Measurements from ENCODE around the gene LRCH4. TPM values are rescaled to one million over a fixed set of nuclear protein-coding genes. Genes with fewer than 3 reads are reported as not detected.

Gene LRCH4
- 21.2 and 24.6 TPM in 2 replicates for total RNA-seq

GRCh38 chr7:100585511-100586265 lies at the start of gene LRCH4:
Gene LRCH4 (minus strand): TSS chr7:100586129. CDS start chr7:100586100, 29 bp downstream.

GRCh38 chr7:100611983-100612729 lies 26.2 kb upstream of the LRCH4 start, which contains the start of gene MOSPD3:
Gene MOSPD3 (plus strand): TSS chr7:100612540. CDS start chr7:100612792, 252 bp downstream.

GRCh38 chr7:100586266-100587025 lies 517 bp upstream of the LRCH4 start, which contains the start of gene FBXO24:
Gene FBXO24 (plus strand): TSS chr7:100586328. CDS start chr7:100586626, 298 bp downstream.

GRCh38 chr7:100573691-100574361 lies 12.1 kb downstream of the LRCH4 start, which contains the start of gene SAP25:
Gene SAP25 (minus strand): TSS chr7:100573900. CDS start chr7:100573742, 158 bp downstream.

GRCh38 chr7:100538654-100539435 lies 47.1 kb downstream of the LRCH4 start, which contains the start of gene AGFG2:
Gene AGFG2 (plus strand): TSS chr7:100539203. CDS start chr7:100539347, 144 bp downstream.

Small RNA genes within 50 kb of the gene (small RNA-seq; reads per million reads assigned to genes)
- gene RN7SL416P: not detected
- not detected for gene SAP25

Other genes with a start within 250 kb of the LRCH4 start
- gene PILRB, start 228.0 kb downstream of the LRCH4 start, total RNA-seq: 15.7 and 24.2 TPM in 2 replicates
- gene PILRA, start 212.6 kb downstream of the LRCH4 start, total RNA-seq: 0.38 and 0.65 TPM in 2 replicates
- 0.29 and 0.98 TPM in 2 replicates for gene ZCWPW1, start 157.4 kb downstream of the LRCH4 start, total RNA-seq
- 43.3 and 59.4 TPM in 2 replicates for gene MEPCE, start 156.3 kb downstream of the LRCH4 start, total RNA-seq
- gene PPP1R35, start 149.6 kb downstream of the LRCH4 start, total RNA-seq: 10.6 and 21.9 TPM in 2 replicates
- 0.33 and 0.48 TPM in 2 replicates for gene SPACDR, start 121.9 kb downstream of the LRCH4 start, total RNA-seq
- gene TSC22D4, start 106.9 kb downstream of the LRCH4 start, total RNA-seq: 45.5 and 51.3 TPM in 2 replicates
- 4.0 and 4.6 TPM in 2 replicates for gene NYAP1, start 102.2 kb downstream of the LRCH4 start, total RNA-seq
- gene AGFG2, start 46.9 kb downstream of the LRCH4 start, total RNA-seq: 49.3 and 52.9 TPM in 2 replicates
- gene SAP25, start 12.2 kb downstream of the LRCH4 start, total RNA-seq: not detected in 2 replicates
- gene FBXO24, start 199 bp upstream of the LRCH4 start, total RNA-seq: 0.19 and 0.65 TPM in 2 replicates
- 0.38 and 1.6 TPM in 2 replicates for gene PCOLCE, start 16.2 kb upstream of the LRCH4 start, total RNA-seq
- 12.0 and 14.4 TPM in 2 replicates for gene MOSPD3, start 26.4 kb upstream of the LRCH4 start, total RNA-seq
- gene TFR2, start 55.4 kb upstream of the LRCH4 start, total RNA-seq: under 0.01 and 0.38 TPM in 2 replicates
- gene ACTL6B, start 70.3 kb upstream of the LRCH4 start, total RNA-seq: not detected in 2 replicates
- 122 and 150 TPM in 2 replicates for gene GNB2, start 87.6 kb upstream of the LRCH4 start, total RNA-seq
- gene GIGYF1, start 108.1 kb upstream of the LRCH4 start, total RNA-seq: 22.8 and 26.1 TPM in 2 replicates
- 39.2 and 43.6 TPM in 2 replicates for gene POP7, start 120.0 kb upstream of the LRCH4 start, total RNA-seq
- gene EPO, start 134.3 kb upstream of the LRCH4 start, total RNA-seq: not detected in 2 replicates
- not detected in 2 replicates for gene ZAN, start 147.5 kb upstream of the LRCH4 start, total RNA-seq
- 389 and 468 TPM in 2 replicates for gene EPHB4, start 241.4 kb upstream of the LRCH4 start, total RNA-seq

All from vein endothelial cell (primary cell).